SU-DHL-6 (cell line): ENCODE measurements around the gene GRIA1.

Source experiments
- EZH2phosphoT487 ChIP-seq: fragments of 200-600 bp; sonication (generic), shearing (Covaris generic); conservative IDR thresholded peaks from 2 replicates; pipeline ENCODE4 v1.6.1; 2018; ENCODE audit warnings: mild to moderate bottlenecking, antibody characterized with exemption, low read length, moderate library complexity, mixed read lengths
- TF ChIP-seq, protein P1 (sequence below): fragments of 200-600 bp; sonication (generic); IDR thresholded peaks from one replicate; pipeline ENCODE4 v1.5.1; 2017; ENCODE audit warnings: antibody characterized with exemption, mild to moderate bottlenecking, low read length, moderate library complexity; ENCODE audit not compliant: insufficient read depth, poor library complexity, severe bottlenecking

GRCh38 chr5:153523211-153523610 is 32.7 kb downstream of the GRIA1 start:
- TF ChIP-seq, protein P1, sequence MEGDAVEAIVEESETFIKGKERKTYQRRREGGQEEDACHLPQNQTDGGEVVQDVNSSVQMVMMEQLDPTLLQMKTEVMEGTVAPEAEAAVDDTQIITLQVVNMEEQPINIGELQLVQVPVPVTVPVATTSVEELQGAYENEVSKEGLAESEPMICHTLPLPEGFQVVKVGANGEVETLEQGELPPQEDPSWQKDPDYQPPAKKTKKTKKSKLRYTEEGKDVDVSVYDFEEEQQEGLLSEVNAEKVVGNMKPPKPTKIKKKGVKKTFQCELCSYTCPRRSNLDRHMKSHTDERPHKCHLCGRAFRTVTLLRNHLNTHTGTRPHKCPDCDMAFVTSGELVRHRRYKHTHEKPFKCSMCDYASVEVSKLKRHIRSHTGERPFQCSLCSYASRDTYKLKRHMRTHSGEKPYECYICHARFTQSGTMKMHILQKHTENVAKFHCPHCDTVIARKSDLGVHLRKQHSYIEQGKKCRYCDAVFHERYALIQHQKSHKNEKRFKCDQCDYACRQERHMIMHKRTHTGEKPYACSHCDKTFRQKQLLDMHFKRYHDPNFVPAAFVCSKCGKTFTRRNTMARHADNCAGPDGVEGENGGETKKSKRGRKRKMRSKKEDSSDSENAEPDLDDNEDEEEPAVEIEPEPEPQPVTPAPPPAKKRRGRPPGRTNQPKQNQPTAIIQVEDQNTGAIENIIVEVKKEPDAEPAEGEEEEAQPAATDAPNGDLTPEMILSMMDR, result no peak
- TF ChIP-seq EZH2phosphoT487, result no peak
